ENCODE measurements around the gene ATM. TPM values are rescaled to one million over a fixed set of nuclear protein-coding genes. Genes with fewer than 3 reads are reported as not detected.
A peak's percentile ranks its signal among the peaks of the same experiment; 100 is the strongest.

Gene ATM
- total RNA-seq, 4 donors from 2014 or later: 31.7 to 135 (median 88.5) TPM

DNA sequence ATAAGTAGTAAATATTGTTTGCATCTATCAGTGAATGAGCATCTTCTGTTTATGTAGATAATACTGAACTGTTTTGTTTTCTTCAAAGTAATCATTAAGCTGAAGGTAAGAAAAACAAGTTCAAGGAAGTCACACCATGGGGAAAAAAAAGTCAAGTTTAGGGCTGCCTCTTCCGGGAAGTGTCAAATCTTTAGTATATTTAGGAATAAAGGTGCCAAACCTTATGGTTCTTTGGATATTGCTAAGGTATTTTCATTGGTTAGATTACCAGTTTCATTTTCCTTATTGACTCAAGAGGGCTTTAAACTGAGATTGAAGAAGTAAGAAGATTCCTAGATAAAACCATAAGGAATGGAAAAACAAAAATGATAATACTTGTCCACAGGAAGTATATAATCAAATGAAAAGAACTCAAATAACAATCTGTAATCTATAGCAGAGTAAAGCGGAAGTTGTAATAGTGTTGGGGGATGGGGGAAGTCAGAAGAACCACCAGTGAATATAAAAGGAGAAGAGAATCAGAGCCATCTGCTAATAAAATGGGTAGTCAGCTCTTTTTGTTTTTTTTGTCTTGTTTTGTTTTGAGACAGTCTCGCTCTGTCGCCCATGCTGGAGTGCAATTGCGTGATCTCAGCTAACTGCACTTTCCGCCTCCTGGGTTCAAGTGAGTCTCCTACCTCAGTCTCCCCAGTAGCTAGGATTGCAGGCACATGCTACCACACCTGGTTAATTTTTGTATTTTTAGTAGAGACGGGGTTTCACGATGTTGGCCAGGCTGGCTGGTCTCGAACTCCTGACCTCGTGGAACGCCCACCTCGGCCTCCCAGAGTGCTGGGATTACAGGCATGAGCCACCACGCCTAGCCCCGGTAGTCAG lies 2.3 kb downstream of the ATM start:
- H3K27ac ChIP-seq: peak overlapping the region; percentile 91 to 96 (median 94)
- peaks cover 8 to 47% (median 28%) of the 10 kb centered on the region in 4 donors for H3K4me1 ChIP-seq
- H3K36me3 ChIP-seq: peaks cover 0 to 25% (median 7%) of the 10 kb centered on the region in 4 donors
- intact Hi-C loops (cut with DNase I; ENCODE audit: low total_unique reads): loop anchor here (5.0 kb wide), 1 partner anchor 108 kb away; no protein-coding TSS in a partner anchor
- H3K9me3 ChIP-seq: no peaks in the 10 kb centered on the region
- TF ChIP-seq POLR2A (IDR thresholded peaks at IDR 0.05): no peak
- TF ChIP-seq POLR2AphosphoS5 (IDR thresholded peaks at IDR 0.05): no peak
- no peak for TF ChIP-seq EP300 (IDR thresholded peaks at IDR 0.05; ENCODE audit: low read depth)
- TF ChIP-seq, protein P1, sequence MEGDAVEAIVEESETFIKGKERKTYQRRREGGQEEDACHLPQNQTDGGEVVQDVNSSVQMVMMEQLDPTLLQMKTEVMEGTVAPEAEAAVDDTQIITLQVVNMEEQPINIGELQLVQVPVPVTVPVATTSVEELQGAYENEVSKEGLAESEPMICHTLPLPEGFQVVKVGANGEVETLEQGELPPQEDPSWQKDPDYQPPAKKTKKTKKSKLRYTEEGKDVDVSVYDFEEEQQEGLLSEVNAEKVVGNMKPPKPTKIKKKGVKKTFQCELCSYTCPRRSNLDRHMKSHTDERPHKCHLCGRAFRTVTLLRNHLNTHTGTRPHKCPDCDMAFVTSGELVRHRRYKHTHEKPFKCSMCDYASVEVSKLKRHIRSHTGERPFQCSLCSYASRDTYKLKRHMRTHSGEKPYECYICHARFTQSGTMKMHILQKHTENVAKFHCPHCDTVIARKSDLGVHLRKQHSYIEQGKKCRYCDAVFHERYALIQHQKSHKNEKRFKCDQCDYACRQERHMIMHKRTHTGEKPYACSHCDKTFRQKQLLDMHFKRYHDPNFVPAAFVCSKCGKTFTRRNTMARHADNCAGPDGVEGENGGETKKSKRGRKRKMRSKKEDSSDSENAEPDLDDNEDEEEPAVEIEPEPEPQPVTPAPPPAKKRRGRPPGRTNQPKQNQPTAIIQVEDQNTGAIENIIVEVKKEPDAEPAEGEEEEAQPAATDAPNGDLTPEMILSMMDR (IDR thresholded peaks at IDR 0.05): no peak
- no peaks in the 10 kb centered on the region for H3K27me3 ChIP-seq
- 72 to 74% methylated on average over 2 to 14 of the region's 14 CpGs for WGBS, 2 donors (ENCODE audit: low coverage in 1 of 2)
- in situ Hi-C loops (cut with MboI; ENCODE audit: low pct_ligation_motif_present in 1 of 4, low pct_unique_long_range_greater_than_20kb in 1 of 4, low sequenced_read_pairs in 3 of 4): loop anchor here in 2 of 4 donors (10.0 to 25.0 kb wide), 4 partner anchors 100 to 440 kb away; partner anchors contain the start of genes DDX10 (in 2 of the 2), ACAT1 (in 1 of the 2) and C11orf65 (in 1 of the 2)
- H3K4me3 ChIP-seq: peak overlapping the region in 1 of 4 donors; percentile 92
- no peak for DNase-seq

DNA sequence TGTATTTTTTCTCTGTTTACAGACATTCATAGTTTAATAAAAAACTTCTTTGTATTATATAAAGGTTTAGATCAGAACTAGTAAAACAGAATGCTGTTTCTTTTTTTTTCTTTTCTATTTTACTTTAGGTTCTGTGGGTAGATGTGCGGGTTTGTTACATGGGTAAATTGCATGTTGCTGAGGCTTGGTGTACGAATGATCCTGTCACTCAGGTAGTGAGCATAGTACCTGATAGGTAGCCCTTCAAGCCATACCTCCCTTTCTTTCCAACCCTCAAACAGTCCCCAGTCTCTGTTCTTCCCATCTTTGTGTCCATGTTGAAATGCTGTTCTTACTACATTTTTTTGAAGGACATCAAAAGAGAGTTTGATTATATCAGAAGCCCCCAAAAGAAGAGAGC lies 3.2 kb downstream of the ATM start:
- TF ChIP-seq POLR2AphosphoS5 (IDR thresholded peaks at IDR 0.05) (no peak), POLR2A (IDR thresholded peaks at IDR 0.05) (no peak)
- TF ChIP-seq, protein P1 (IDR thresholded peaks at IDR 0.05): no peak
- Histone ChIP-seq H3K27me3 (no peaks in the 10 kb centered on the region), H3K4me3 (no peak overlapping the region), H3K27ac (peak overlapping the region in 3 of 4 donors; percentile 2 to 94 (median 91)), H3K4me1 (peaks cover 8 to 38% (median 20%) of the 10 kb centered on the region in 4 donors), H3K36me3 (peaks cover 0 to 31% (median 7%) of the 10 kb centered on the region in 4 donors), H3K9me3 (no peaks in the 10 kb centered on the region)
- intact Hi-C loops (cut with DNase I; ENCODE audit: low total_unique reads): no loop called here
- WGBS, 2 donors (ENCODE audit: low coverage in 1 of 2): 91 to 100% methylated on average over 2 of the region's 2 CpGs
- DNase-seq: no peak
- in situ Hi-C loops (cut with MboI; ENCODE audit: low pct_ligation_motif_present in 1 of 4, low pct_unique_long_range_greater_than_20kb in 1 of 4, low sequenced_read_pairs in 3 of 4): loop anchor here in 1 of 4 donors (10.0 kb wide), 3 partner anchors 101 to 439 kb away; partner anchors contain the start of genes ACAT1, C11orf65 and DDX10

DNA sequence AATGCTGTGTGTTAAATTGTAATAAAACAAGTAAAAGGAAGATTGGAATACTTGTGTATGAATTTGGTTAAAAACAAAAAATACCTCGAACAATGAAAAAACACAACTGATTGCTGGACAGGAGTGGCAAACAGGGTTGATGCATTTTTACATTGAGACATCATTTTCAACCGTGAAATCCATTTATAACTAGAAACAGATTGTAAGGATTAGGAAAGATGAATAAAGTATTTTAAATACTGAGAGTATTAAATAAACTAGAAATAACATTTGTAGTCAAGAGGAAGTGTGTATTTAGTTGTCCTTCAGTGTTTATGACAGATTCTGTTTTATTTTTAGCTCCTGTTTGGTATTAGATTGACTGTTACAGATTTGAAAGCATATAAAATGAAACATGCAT lies 5.4 kb downstream of the ATM start:
- no peak for DNase-seq
- Histone ChIP-seq H3K36me3 (peaks cover 0 to 35% (median 7%) of the 10 kb centered on the region in 4 donors), H3K9me3 (no peaks in the 10 kb centered on the region), H3K4me3 (no peak overlapping the region), H3K27me3 (no peaks in the 10 kb centered on the region), H3K4me1 (peaks cover 8 to 32% (median 13%) of the 10 kb centered on the region in 4 donors), H3K27ac (no peak overlapping the region)
- in situ Hi-C loops (cut with MboI; ENCODE audit: low pct_ligation_motif_present in 1 of 4, low pct_unique_long_range_greater_than_20kb in 1 of 4, low sequenced_read_pairs in 3 of 4) (loop anchor here in 1 of 4 donors (10.0 kb wide), 3 partner anchors 103 to 437 kb away; partner anchors contain the start of genes ACAT1, C11orf65 and DDX10), intact Hi-C loops (cut with DNase I; ENCODE audit: low total_unique reads) (no loop called here)
- no peak for TF ChIP-seq EP300 (IDR thresholded peaks at IDR 0.05; ENCODE audit: low read depth)
- TF ChIP-seq, protein P1 (IDR thresholded peaks at IDR 0.05): no peak
- WGBS, 2 donors (ENCODE audit: low coverage in 1 of 2): 76 to 80% methylated on average over 2 of the region's 2 CpGs

DNA sequence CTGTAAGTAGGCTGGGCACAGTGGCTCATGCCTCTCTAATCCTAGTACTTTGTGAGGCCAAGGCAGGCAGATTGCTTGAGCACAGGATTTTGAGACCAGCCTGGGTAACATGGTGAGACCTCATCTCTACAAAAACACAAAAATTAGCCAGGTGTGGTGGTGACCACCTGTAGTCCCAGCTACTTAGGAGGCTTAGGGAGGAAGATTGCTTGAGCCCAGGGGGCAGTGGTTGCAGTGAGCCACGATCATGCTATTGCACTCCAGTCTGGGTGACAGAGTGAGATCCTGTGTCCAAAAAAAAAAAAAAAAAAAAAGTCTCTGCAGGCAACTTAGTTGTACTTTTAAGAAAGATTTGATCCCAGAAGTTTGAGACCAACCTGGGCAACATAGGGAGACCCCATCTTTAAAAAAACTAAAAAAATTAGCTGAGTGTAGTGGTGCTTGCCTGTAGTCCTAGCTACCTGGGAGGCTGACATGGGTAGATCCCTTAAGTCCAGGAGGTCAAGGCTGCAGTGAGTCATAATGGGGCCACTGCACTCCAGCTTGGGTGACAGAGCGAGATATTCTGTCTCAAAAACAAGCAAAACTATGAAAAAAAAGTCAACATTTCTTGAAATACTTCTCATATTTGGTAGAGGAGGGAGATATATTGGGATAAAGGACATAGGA lies 10.5 kb downstream of the ATM start:
- no peaks in the 10 kb centered on the region for H3K9me3 ChIP-seq
- in situ Hi-C loops (cut with MboI; ENCODE audit: low pct_ligation_motif_present in 1 of 4, low pct_unique_long_range_greater_than_20kb in 1 of 4, low sequenced_read_pairs in 3 of 4) (no loop called here), intact Hi-C loops (cut with DNase I; ENCODE audit: low total_unique reads) (no loop called here)
- no peak overlapping the region for H3K27ac ChIP-seq
- no peaks in the 10 kb centered on the region for H3K27me3 ChIP-seq
- 100% methylated on average over 2 of the region's 2 CpGs for WGBS, 2 donors (ENCODE audit: low coverage in 1 of 2)
- TF ChIP-seq, protein P1 (IDR thresholded peaks at IDR 0.05): no peak
- TF ChIP-seq EP300 (IDR thresholded peaks at IDR 0.05; ENCODE audit: low read depth): no peak
- no peak for TF ChIP-seq POLR2AphosphoS5 (IDR thresholded peaks at IDR 0.05)
- TF ChIP-seq POLR2A (IDR thresholded peaks at IDR 0.05): no peak
- DNase-seq: no peak
- H3K4me3 ChIP-seq: no peak overlapping the region
- peaks cover 0 to 38% (median 7%) of the 10 kb centered on the region in 4 donors for H3K36me3 ChIP-seq
- peaks cover 0 to 21% (median 0%) of the 10 kb centered on the region in 4 donors for H3K4me1 ChIP-seq
